HG03460 (cell line): ENCODE data around the gene STMN3.
A peak's percentile ranks its signal among the peaks of the same experiment; 100 is the strongest.
"Not testable (repeated sequence)": the region's sequence is repeated elsewhere in the genome, so short reads cannot be mapped to it uniquely, and the experiment has no call there.

ENCODE experiments used
- ATAC-seq: cut with Tn5 transposase; IDR thresholded peaks from one replicate; pipeline ENCODE4 v1.9.1; 2021; ENCODE audit not compliant: unreplicated experiment

Gene STMN3

DNA sequence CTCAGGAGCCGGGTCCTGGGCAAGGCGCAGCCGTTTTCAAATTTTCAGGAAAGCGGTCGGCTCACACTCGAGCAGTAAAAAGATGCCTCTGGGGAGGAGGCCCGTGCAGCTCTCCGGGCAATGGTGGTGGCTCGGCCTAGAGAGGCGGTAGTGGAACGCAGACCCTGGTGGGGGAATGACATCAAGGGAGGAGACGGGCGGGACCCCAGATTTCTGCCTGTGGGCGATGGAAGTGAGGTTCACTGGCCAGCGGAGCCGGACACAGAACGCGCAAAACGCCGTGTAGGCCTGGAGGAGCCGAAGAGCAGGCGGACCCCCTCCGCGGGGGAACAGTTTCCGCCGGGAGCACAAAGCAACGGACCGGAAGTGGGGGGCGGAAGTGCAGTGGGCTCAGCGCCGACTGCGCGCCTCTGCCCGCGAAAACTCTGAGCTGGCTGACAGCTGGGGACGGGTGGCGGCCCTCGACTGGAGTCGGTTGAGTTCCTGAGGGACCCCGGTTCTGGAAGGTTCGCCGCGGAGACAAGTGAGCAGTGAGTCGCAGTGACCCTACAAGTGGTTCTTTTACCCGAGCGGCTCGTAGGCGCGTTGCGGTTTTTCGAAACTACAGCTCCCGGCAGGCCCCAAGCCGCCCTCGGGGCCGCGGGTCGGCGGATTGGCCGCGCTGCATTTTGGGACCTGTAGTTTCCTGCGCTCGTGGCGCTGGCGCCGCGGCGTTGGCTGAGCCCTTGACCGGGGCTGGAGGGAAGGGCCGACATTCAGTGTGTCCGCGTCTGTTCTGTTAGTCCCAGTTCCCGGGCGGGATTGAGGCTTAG is 4.9 kb upstream of the STMN3 start, which contains the start of gene RTEL1:
Gene RTEL1, plus strand, starts transcription at position 376 of the 812 bp plus-strand sequence. CDS start 1,091 bp downstream, outside the sequence.
- peak; percentile 76 for ATAC-seq

DNA sequence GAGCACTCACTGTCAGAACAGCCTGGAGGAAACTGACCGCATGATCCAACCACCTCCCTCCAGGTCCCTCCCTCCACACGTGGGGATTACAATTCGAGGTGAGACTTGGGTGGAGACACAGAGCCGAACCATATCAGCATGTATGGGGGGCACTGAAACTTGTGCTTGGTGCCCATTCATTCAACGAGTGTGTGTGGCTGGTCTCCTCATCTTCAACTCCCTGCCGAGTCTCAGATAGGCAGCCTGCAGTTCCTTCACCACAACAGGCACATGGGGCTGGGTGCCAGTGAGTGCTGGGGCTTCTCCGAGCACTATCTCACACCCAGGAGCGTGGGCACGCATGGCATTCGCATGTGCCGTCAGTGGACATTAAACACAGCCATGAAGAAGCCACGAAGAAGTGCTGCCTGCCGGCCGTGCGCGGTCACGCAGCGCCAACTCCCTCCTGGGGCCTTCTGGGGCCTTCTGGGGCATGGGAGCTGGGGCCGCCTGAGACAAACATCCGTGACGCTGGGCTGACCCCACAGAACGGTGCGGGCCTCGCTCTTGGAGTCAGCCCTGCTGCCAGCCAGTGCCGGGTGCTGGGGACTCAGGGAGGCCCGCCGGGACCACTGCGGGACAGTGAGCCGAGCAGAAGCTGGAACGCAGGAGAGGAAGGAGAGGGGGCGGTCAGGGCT is 4.2 kb upstream of the STMN3 start:
- peak; percentile 6 for ATAC-seq

DNA sequence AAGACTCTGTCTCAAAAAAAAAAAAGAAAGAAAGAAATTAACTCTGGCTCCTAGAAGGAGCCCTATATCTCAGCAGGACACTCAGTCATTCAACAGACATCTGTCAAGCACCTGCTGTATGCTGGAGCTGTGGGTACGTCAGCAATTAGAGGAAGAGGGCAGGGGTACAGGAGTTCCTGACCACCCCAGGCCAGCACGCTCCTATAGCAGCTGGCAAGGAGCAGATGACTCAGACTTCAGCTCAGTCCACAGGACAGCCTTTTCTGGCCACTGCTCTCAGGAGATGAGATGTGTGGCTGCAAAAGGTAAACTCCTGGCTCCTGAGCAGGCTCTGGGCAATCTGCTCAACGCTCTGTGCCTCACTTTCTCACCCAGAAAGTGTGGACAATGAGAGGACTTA is 3.2 kb upstream of the STMN3 start:
- ATAC-seq: no peak

DNA sequence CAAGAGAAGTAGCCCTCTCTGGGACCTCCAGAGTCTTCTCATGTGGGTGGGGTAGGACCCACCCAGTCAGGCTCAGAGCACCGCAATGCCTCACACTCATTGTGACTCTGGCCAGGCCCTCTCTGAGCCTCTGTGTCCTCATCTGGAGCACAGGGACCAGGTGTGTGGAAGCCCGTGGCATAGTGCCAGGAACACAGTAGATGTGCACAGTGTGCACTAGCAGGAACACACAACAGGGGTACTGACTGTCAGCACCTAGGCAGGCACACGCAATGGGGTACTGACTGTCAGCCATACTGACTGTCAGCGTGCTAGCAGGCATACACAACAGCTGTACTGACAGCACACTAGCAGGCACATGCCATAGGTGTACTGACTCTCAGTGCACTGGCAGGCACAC is 2.0 kb upstream of the STMN3 start:
- no peak for ATAC-seq

DNA sequence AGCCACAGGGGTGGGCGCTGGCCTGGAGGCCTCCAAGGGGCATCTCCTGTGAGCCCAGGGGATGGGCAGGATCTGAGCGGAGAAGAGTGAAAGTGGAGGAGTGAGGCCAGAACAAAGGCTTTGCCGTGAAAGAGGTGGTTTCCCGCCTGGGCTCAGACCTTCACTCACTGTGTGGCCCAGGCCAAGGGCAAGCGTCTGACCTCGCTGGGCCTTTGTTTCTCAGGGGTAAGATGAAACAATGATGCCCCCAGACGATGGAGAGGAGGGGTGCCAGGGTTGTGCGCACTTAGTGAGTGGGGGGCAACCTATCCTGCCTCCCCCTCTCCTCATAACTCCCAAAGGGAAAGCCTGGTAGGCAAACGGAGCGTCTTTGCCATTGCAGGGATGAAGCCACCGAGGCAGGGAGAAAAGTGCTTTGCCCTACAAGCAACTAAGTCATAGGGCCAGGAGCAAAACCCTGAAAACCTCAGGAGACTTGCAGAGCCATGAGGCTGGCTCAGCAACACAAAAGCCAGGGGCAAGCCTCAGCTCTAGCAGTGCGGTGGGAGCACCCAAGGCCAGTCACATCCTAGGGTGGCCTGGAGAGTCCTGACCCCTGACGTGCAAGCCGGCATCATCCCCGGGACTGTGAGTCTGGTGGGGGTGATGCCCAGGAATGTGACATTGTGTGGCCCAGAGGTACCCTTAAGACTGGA is 897 bp upstream of the STMN3 start:
- no peak for ATAC-seq

DNA sequence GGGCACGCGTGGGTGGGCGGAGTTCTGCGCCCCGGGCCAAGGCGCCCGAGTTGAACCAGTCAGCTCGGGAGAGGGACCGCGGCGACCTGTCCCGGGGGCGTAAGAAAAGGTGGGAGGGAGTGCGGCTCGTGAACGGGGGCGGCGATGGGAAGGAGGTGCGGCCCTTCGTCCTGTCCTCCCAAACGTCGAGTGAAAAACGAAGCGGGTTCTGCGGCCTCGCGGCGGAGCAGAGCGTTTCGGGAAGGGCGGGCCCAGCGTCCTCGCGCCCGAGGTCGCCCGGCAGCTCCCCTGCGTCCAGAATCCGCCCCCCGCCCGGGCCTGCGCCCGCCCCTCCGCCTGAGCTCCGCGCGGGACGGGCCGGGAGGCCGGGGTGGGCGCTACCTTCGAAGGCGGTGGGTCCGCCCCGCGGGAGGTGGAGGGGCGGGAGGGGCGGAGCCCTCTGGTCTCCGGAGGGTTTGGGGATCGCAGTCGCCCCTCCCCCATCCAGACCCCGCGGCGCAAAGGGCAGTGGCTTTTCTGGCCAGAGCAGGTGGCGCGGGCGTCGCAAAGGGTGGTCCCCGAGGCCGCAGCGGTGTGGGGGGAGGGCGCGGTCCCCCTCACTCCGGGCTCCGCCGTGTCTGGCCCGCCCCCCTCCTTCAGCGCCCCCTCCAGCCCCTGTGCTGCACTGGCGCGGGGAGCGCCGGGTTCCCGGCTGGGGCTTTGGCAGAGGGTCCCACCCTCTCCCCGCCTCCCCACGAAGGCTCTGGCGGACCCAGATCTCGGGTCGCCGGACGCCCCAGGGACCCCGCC is 838 bp downstream of the STMN3 start:
- no peak for ATAC-seq

- no peak for ATAC-seq
Measured at GRCh38 chr20:63651942-63652191, 1.4 kb downstream of the STMN3 start.

- not testable (repeated sequence) for ATAC-seq
Measured at GRCh38 chr20:63650486-63650885, 2.7 kb downstream of the STMN3 start.

DNA sequence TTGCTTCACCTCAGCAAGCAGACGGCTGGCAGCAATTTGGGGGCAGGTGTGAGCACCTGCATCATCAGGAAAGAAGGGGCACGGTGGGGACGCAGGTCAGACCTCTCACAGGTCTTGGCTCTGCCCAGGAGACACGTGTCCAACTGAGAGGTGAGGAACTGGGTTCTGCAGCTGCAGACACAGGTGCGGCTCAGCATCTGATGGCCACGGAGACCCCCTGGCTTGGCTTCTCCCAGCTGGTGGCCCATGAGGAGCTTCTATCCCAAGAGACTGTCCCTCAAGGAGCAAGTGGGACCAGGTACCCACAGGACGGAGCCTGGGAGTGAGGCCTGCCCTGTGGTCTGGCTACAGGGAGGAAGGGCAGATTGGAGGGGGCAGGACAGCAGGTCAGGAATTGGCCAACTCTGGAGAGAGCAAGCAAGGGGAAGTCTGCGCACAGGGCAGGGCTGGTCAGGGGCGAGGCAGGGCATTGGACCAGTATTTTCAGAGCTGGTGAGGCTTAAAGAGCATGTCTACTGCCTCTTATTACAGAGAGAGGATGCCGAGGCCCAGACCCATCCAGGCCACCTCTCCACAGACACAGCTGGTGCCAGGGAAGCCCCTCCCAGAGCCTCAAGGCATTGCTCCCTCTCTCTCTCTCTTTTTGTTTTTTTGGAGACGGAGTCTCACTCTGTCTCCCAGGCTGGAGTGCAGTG is 4.2 kb downstream of the STMN3 start:
- ATAC-seq: no peak

- ATAC-seq: no peak
Measured at GRCh38 chr20:63648190-63648589, 5.0 kb downstream of the STMN3 start.

- no peak for ATAC-seq
Measured at GRCh38 chr20:63645218-63645617, 8.0 kb downstream of the STMN3 start.

GRCh38 chr20:63643946-63644345 is 9.3 kb downstream of the STMN3 start:
- ATAC-seq: no peak

DNA sequence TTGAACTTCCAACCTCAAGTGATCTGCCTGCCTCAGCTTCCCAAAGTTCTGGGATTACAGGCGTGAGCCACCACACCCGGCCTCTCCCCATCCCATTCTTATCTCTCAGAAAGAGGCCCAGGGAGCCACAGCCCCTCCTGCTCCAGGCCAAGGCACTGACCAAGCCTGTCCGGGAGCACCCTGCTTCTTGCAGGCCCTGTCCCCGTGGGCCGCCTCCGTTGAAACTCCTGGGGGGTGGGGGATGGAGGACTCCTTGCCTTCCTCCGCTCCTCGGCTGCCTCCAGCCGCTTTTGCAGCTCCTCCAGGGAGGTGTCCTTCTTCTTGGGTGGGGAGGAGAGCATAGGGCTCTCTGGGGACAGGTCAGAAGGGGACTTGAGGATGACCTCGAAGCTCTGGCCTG is 9.7 kb downstream of the STMN3 start:
- ATAC-seq: no peak

- no peak for ATAC-seq
Measured at GRCh38 chr20:63642527-63643247, 10.5 kb downstream of the STMN3 start.

GRCh38 chr20:63641792-63642523 is 11.3 kb downstream of the STMN3 start:
- ATAC-seq: peak; percentile 63

DNA sequence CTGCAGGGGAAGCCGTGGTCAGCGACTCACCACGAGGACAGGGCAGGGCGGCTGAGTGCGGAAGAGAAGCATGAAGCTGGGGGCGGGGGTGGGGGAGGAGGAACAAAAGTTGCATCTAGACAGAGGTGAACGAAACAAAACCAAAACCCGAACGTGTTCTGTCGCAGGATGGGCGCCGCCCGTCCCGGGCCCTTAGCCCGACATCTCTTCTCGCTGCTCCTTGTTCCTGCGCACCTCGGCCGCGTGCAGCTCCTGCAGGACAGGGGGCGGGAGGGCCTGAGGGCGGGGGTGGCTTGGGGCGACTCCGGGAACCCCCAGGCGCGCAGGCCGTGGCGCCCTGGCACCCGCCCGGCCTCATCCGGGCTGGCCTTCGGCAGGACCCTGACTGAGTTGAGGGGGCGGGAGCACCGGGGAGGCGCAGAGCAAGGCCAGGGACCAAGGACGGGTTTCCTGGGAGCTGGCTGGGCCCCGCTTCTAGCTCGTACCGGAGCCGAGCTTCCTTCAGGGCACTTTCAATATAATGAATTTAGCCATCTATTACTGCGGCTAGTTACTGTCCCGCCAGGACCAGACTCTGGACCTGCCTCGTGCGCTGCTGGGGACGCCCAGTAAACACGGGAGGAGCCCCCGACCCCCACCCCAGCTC is 12.0 kb downstream of the STMN3 start:
- ATAC-seq: no peak

- not testable (repeated sequence) for ATAC-seq
Measured at GRCh38 chr20:63640686-63641085, 12.5 kb downstream of the STMN3 start.

DNA sequence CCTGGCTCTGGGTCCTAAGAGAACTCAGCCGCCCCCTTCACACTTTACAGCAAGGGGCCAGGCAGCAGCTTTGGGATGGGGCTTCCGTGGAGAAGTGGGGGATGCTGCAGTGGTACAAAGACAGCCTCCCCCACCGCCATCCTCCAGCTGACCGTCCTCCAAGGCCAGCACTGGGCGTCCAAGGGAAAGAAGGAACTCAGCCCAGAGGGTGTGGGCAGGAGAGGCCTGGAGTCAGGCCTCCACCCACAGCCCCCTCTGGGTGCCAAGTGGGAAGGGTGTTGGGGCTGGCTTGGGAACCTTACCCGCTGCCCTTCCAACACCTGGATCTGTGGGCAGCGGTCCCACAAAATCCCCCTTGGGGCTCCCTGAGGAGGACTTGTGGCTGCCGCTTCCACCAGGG is 13.1 kb downstream of the STMN3 start:
- no peak for ATAC-seq
